ENCODE data around the gene CTXN2. TPM values are rescaled to one million over a fixed set of nuclear protein-coding genes. Genes with fewer than 3 reads are reported as not detected.

CTXN2 gene
- total RNA-seq, 1 donor: not detected

DNA sequence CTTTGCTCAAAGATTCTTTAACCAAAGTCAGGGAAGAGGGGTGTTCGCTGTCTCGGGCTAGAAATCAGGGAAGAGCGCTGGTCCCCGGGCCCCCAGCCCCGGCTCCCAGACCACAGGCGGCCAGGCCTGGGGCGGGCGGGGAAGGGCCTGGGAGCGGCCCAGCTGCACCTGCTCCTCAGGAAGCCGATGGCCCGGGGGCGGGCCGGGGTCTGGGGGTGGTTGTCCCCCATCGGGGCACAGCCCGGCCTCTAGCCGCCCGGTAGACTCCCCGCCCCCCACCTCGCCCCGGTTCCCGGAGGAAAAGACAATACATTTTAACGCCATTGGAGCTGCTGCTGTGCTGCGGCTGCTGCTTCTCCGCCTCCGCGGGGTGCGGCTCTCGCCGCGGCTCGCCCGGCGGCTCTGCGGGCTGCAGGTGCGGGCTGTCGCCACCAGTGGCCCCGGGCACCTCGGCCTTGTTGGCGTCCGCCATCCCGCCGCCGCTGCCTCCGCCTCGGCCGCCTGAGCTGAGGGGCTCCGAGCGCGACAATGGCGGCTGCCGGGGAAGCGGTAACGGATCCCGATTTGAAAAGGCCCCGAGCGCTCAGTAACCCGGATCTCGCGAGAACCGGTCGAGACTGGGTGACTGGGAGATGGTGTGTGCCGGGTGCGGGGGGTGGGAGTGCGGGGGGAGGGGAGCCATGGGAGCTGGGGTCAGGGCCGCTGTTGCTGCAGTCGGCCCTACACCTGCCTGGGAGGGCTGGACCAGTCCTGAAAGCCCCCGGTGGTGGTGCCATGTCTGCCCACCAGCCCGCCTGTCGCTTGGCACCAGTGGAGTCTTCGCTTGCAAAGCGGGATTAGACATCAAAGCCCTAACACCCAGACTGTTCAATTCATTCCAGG lies 13.5 kb upstream of the CTXN2 start, which contains the start of gene MYEF2:
Gene MYEF2, minus strand, starts transcription at position 530 of the 882 bp plus-strand sequence. Its CDS starts 58 bp downstream, at position 472.
- DNase-seq (ENCODE audit: low read depth): peak; percentile 30
- H3K4me3 ChIP-seq (ENCODE audit: low read depth, low read length): peak within 1 kb of the TSS; percentile 59
- TF ChIP-seq, protein P1, sequence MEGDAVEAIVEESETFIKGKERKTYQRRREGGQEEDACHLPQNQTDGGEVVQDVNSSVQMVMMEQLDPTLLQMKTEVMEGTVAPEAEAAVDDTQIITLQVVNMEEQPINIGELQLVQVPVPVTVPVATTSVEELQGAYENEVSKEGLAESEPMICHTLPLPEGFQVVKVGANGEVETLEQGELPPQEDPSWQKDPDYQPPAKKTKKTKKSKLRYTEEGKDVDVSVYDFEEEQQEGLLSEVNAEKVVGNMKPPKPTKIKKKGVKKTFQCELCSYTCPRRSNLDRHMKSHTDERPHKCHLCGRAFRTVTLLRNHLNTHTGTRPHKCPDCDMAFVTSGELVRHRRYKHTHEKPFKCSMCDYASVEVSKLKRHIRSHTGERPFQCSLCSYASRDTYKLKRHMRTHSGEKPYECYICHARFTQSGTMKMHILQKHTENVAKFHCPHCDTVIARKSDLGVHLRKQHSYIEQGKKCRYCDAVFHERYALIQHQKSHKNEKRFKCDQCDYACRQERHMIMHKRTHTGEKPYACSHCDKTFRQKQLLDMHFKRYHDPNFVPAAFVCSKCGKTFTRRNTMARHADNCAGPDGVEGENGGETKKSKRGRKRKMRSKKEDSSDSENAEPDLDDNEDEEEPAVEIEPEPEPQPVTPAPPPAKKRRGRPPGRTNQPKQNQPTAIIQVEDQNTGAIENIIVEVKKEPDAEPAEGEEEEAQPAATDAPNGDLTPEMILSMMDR (IDR thresholded peaks at IDR 0.05; ENCODE audit: insufficient read depth, low read depth, low read length): no peak

DNA sequence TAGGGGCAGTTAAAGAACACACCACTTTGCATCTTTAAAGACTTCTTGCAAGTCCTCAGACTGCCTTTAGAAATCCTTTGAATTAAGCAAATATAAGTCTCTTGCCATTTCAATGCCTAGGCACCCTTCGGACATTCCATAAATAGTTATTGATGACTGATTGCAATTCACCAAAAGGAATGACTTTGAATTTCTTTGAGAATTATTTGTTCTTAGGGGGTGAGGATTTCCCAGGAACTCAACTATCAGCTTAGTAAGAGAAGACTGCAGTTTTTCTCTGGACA lies 12.9 kb upstream of the CTXN2 start:
- no peak overlapping the region for H3K4me3 ChIP-seq (ENCODE audit: low read depth, low read length)
- TF ChIP-seq, protein P1 (IDR thresholded peaks at IDR 0.05; ENCODE audit: insufficient read depth, low read depth, low read length): no peak
- DNase-seq (ENCODE audit: low read depth): no peak

DNA sequence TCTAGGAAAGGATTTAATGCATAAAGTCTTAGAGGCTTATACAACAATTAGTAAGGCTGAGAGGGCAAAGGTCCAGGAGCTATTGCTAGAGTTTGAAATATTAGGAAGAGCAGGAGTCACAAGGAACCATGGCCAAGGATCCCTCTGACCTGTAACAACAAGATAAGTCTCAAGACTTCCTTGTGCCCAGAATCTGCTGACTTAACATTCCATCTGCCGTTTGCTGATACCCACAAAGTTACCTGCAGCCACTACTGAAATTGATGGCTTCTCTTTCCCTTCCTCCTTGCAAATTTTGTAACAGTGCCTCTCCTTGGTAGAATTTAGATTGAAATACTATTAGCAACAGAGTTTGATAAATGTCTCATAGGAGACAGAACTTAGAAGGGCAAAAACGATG lies 8.7 kb upstream of the CTXN2 start:
- H3K4me3 ChIP-seq (ENCODE audit: low read depth, low read length): no peak overlapping the region
- TF ChIP-seq, protein P1 (IDR thresholded peaks at IDR 0.05; ENCODE audit: insufficient read depth, low read depth, low read length): no peak
- no peak for DNase-seq (ENCODE audit: low read depth)

DNA sequence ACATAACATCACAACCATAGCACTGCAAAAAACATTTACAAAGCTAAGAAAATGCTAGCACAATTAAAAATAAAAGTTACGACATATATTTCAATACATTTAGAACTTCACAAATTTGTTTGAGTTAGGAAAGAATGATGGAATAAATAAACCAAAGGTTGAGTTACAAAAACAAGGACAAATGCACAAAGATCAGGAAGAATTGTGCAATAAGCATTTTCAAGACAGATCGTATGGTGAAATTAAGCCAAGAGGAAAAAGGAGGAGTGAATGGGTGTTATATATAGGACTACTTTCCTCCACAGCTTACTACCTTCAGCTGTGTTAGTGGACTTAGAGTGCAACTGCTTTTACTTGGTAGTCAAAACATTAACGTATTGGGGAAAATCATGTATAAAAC lies 5.9 kb upstream of the CTXN2 start:
- DNase-seq (ENCODE audit: low read depth): no peak
- H3K4me3 ChIP-seq (ENCODE audit: low read depth, low read length): no peak overlapping the region
- TF ChIP-seq, protein P1 (IDR thresholded peaks at IDR 0.05; ENCODE audit: insufficient read depth, low read depth, low read length): no peak

DNA sequence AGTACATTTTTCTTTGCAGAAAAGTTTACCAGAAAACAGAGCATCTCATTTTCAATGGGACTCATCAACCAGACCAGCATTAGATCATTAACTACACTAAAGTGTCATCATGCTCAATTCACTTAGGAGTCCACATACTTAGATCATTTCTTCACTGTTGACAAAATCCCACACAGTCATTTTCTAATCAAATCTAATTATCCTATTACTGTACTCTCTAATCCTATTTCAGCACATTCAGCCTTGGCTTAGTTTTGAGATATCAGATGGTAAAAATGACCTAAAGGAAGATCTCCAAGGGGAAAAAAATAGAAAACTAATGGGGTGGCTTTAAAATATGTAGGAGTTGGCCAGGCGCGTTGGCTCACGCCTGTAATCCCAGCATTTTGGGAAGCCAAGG lies 5.2 kb upstream of the CTXN2 start:
- no peak for DNase-seq (ENCODE audit: low read depth)
- no peak overlapping the region for H3K4me3 ChIP-seq (ENCODE audit: low read depth, low read length)
- TF ChIP-seq, protein P1 (IDR thresholded peaks at IDR 0.05; ENCODE audit: insufficient read depth, low read depth, low read length): no peak

DNA sequence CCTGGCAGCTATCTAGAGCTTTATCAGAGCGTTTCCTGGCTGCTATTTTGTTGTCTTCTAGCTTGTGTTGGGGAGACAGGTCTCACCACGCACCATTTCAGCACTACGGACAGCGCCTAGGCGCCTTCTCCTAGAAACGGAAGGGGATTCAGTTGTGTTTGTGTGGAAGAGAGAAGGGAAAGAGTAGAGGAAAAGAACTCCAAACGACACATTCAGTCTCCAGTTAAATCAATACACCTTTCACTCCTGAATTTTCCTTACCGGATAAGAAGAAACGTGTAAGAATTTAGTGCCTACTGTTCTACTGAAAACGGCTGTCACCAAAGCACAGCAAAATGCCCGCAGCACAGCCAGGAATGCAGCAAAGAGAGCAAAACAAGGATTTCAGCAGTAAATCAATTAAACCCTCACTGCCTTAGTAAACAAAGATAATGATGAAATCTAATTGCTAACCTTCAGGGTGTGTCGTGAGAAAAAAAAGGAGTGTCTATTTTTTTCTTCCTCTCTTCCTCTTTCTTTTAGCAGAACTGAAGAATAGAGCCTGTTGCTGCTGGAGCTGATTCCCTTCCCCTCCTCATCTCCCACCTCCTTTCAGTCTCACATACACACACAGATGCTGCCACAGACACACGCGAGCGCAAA lies 412 bp upstream of the CTXN2 start:
- TF ChIP-seq, protein P1 (IDR thresholded peaks at IDR 0.05; ENCODE audit: insufficient read depth, low read depth, low read length): no peak
- H3K4me3 ChIP-seq (ENCODE audit: low read depth, low read length): no peak overlapping the region
- DNase-seq (ENCODE audit: low read depth): peak; percentile 69

All from fibroblast of villous mesenchyme (primary cell).